CD4-positive, alpha-beta T cell treated with Interleukin-10 for 1 hour (primary cell): ENCODE data around the gene UPP1.
"Not testable (repeated sequence)": the region's sequence is repeated elsewhere in the genome, so short reads cannot be mapped to it uniquely, and the experiment has no call there.

ENCODE experiments used
- DNase-seq: peaks from one replicate; pipeline ENCODE4 v3.0.0-alpha.2; 2020

UPP1 gene

GRCh38 chr7:48089046-48090003, at the start of gene UPP1:
Gene UPP1, plus strand, starts transcription at chr7:48089265. Its CDS starts 5,519 bp downstream, at chr7:48094784.
- peak; percentile 92 for DNase-seq

- no peak for DNase-seq
These were observed 48.0 kb upstream of the UPP1 start for GRCh38 chr7:48040944-48041652.

- DNase-seq: no peak
These were observed 47.5 kb upstream of the UPP1 start for GRCh38 chr7:48041653-48041970.

GRCh38 chr7:48042216-48042615, 46.8 kb upstream of the UPP1 start:
- DNase-seq: no peak

GRCh38 chr7:48042636-48043035, 46.4 kb upstream of the UPP1 start:
- no peak for DNase-seq

GRCh38 chr7:48045195-48045765, 43.8 kb upstream of the UPP1 start:
- peak; percentile 17 for DNase-seq

- DNase-seq: peak; percentile 42
These were observed 42.6 kb upstream of the UPP1 start for GRCh38 chr7:48046458-48046857.

GRCh38 chr7:48048113-48048512, 41.0 kb upstream of the UPP1 start:
- DNase-seq: no peak

- peak; percentile 13 for DNase-seq
These were observed 39.2 kb upstream of the UPP1 start for GRCh38 chr7:48049850-48050249.

GRCh38 chr7:48052748-48053147, 36.3 kb upstream of the UPP1 start:
- peak; percentile 8 for DNase-seq

- DNase-seq: no peak
These were observed 35.3 kb upstream of the UPP1 start for GRCh38 chr7:48053736-48054135.

GRCh38 chr7:48058990-48059389, 30.1 kb upstream of the UPP1 start:
- DNase-seq: no peak

GRCh38 chr7:48059706-48060105, 29.4 kb upstream of the UPP1 start:
- no peak for DNase-seq

GRCh38 chr7:48063985-48064384, 25.1 kb upstream of the UPP1 start:
- no peak for DNase-seq

GRCh38 chr7:48067475-48067874, 21.6 kb upstream of the UPP1 start:
- no peak for DNase-seq

- no peak for DNase-seq
These were observed 14.8 kb upstream of the UPP1 start for GRCh38 chr7:48074204-48074654.

- no peak for DNase-seq
These were observed 11.6 kb upstream of the UPP1 start for GRCh38 chr7:48077423-48077822.

GRCh38 chr7:48078470-48078869, 10.6 kb upstream of the UPP1 start:
- DNase-seq: no peak

GRCh38 chr7:48082378-48082777, 6.7 kb upstream of the UPP1 start:
- DNase-seq: not testable (repeated sequence)

GRCh38 chr7:48083114-48083830, 5.8 kb upstream of the UPP1 start:
- peak; percentile 42 for DNase-seq

GRCh38 chr7:48084727-48085432, 4.2 kb upstream of the UPP1 start:
- peak; percentile 75 for DNase-seq

GRCh38 chr7:48085433-48085791, 3.7 kb upstream of the UPP1 start:
- DNase-seq: no peak
